Mesendoderm (in vitro differentiated cells): Measurements from ENCODE around the gene NTF3.
A peak's percentile ranks its signal among the peaks of the same experiment; 100 is the strongest.

Source experiments
- DNase-seq: peaks from one replicate; pipeline ENCODE4 v3.0.0; 2013
- H2AK5ac ChIP-seq: 2 replicates; pipeline ENCODE4 v1.6.1; 2013; ENCODE audit warnings: low read length, inconsistent platforms
- H2BK120ac ChIP-seq: 2 replicates; pipeline ENCODE4 v1.6.1; 2013; ENCODE audit warnings: low read depth, mild to moderate bottlenecking, low read length, moderate library complexity, mixed read lengths
- H2BK15ac ChIP-seq: replicated peaks from 2 replicates; pipeline ENCODE4 v1.6.1; 2013; ENCODE audit warnings: low read depth, mild to moderate bottlenecking, moderate library complexity
- H2BK5ac ChIP-seq: 2 replicates; pipeline ENCODE4 v1.6.1; 2013; ENCODE audit warnings: low read length, inconsistent platforms
- H3K18ac ChIP-seq: 2 replicates; pipeline ENCODE4 v1.6.1; 2013; ENCODE audit warnings: mild to moderate bottlenecking, low read length, mixed read lengths
- H3K23ac ChIP-seq: one replicate; pipeline ENCODE4 v1.6.1; 2013; ENCODE audit warnings: low read length
- H3K27ac ChIP-seq: 2 replicates; pipeline ENCODE4 v1.5.1; 2013; ENCODE audit warnings: low read depth, mild to moderate bottlenecking, inconsistent platforms, low read length, moderate library complexity
- H3K27me3 ChIP-seq: 2 replicates; pipeline ENCODE4 v1.6.1; 2013; ENCODE audit warnings: low read length, control low read depth, mild to moderate bottlenecking, inconsistent platforms; ENCODE audit not compliant: insufficient read depth, poor library complexity
- H3K36me3 ChIP-seq: 2 replicates; pipeline ENCODE4 v1.6.1; 2013; ENCODE audit warnings: low read length, inconsistent platforms; ENCODE audit not compliant: control insufficient read depth, insufficient read depth
- H3K4ac ChIP-seq: one replicate; pipeline ENCODE4 v1.6.1; 2013; ENCODE audit warnings: low read depth, mild to moderate bottlenecking, low read length, moderate library complexity
- H3K4me1 ChIP-seq: 2 replicates; pipeline ENCODE4 v1.6.1; 2013; ENCODE audit warnings: low read depth, low read length, inconsistent platforms; ENCODE audit not compliant: control insufficient read depth
- H3K4me2 ChIP-seq: 2 replicates; pipeline ENCODE4 v1.6.1; 2013; ENCODE audit warnings: low read length
- H3K4me3 ChIP-seq: 2 replicates; pipeline ENCODE4 v1.5.1; 2013; ENCODE audit warnings: mild to moderate bottlenecking, low read length
- H3K56ac ChIP-seq: one replicate; pipeline ENCODE4 v1.6.1; 2013; ENCODE audit warnings: low read length
- H3K79me1 ChIP-seq: 2 replicates; pipeline ENCODE4 v1.6.1; 2013; ENCODE audit warnings: low read length, inconsistent platforms
- H3K79me2 ChIP-seq: 2 replicates; pipeline ENCODE4 v1.6.1; 2013; ENCODE audit warnings: mild to moderate bottlenecking, low read length; ENCODE audit not compliant: control insufficient read depth, insufficient read depth
- H3K9ac ChIP-seq: 2 replicates; pipeline ENCODE4 v1.6.1; 2013; ENCODE audit warnings: low read length, inconsistent platforms
- H4K5ac ChIP-seq: one replicate; pipeline ENCODE4 v1.6.1; 2013; ENCODE audit warnings: low read length
- H4K8ac ChIP-seq: one replicate; pipeline ENCODE4 v1.6.1; 2013; ENCODE audit warnings: low read depth, mild to moderate bottlenecking, control low read depth, low read length, moderate library complexity
- WGBS: extraction: QIAGEN DNeasy Blood & Tissue Kit; methylation state at CpG from one replicate; pipeline ENCODE4 v1.1.7; 2013; ENCODE audit warnings: low lambda C conversion rate, missing lambda C conversion rate; ENCODE audit not compliant: insufficient coverage; ENCODE audit errors: extremely low coverage; 5-methylcytosine and 5-hydroxymethylcytosine counted together

NTF3 gene

GRCh38 chr12:5494343-5494742 is 62.4 kb downstream of the NTF3 start:
- Histone ChIP-seq H3K79me2 (no peaks in the 10 kb centered on the region), H3K4me2 (no peak overlapping the region), H3K4me1 (no peaks in the 10 kb centered on the region), H3K23ac (peak overlapping the region; percentile 53), H3K18ac (no peak overlapping the region), H2BK120ac (no peak overlapping the region), H3K27me3 (no peaks in the 10 kb centered on the region), H2BK5ac (no peak overlapping the region), H4K8ac (no peak overlapping the region), H3K56ac (no peak overlapping the region), H2BK15ac (no peak overlapping the region), H3K9ac (no peak overlapping the region), H3K4me3 (no peak overlapping the region), H3K36me3 (no peaks in the 10 kb centered on the region), H3K27ac (no peak overlapping the region), H4K5ac (no peak overlapping the region), H3K4ac (no peak overlapping the region), H3K79me1 (no peaks in the 10 kb centered on the region), H2AK5ac (no peak overlapping the region)
- no CpG with 5 or more reads among the region's 28 CpGs for WGBS
- no peak for DNase-seq

GRCh38 chr12:5497329-5498053 is 65.6 kb downstream of the NTF3 start:
- Histone ChIP-seq H3K9ac (no peak overlapping the region), H4K5ac (no peak overlapping the region), H3K4ac (no peak overlapping the region), H3K56ac (no peak overlapping the region), H2BK15ac (no peak overlapping the region), H3K18ac (no peak overlapping the region), H3K79me2 (no peaks in the 10 kb centered on the region), H3K4me2 (no peak overlapping the region), H4K8ac (no peak overlapping the region), H3K79me1 (no peaks in the 10 kb centered on the region), H3K36me3 (no peaks in the 10 kb centered on the region), H3K4me1 (no peaks in the 10 kb centered on the region), H3K4me3 (no peak overlapping the region), H2AK5ac (no peak overlapping the region), H2BK5ac (no peak overlapping the region), H2BK120ac (no peak overlapping the region), H3K27ac (no peak overlapping the region), H3K27me3 (no peaks in the 10 kb centered on the region), H3K23ac (no peak overlapping the region)
- no CpG with 5 or more reads among the region's 5 CpGs for WGBS
- DNase-seq: no peak

- H3K27ac ChIP-seq: no peak overlapping the region
- no CpG with 5 or more reads among the region's 3 CpGs for WGBS
Observed at GRCh38 chr12:5498076-5498475, 66.2 kb downstream of the NTF3 start.

DNA sequence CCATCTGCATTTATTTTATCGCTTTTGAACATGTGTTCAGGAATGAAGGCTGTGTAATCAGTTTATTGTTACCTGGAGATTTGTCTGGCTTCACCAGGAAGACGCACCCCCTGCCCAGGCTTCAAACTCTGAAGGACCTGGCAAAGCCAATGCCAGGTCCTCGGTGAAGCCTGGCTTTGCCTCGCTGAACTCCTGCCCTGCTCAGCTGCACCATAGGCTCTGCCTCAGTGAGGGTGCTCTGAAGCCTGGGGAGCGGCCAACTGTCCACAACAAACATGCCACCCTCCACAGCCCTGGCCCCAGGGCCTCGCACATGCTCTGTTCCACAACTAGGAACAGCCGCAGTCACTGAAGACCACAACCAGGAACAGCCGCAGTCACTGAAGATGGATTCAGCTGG is 66.9 kb downstream of the NTF3 start:
- no CpG with 5 or more reads among the region's 8 CpGs for WGBS
- H4K8ac ChIP-seq: no peak overlapping the region
- no peak overlapping the region for H3K27ac ChIP-seq

More at GRCh38 chr12:5498076-5498475, 66.2 kb downstream of the NTF3 start:
- H4K5ac ChIP-seq: no peak overlapping the region
- no peak overlapping the region for H3K4me3 ChIP-seq
- H3K4me2 ChIP-seq: no peak overlapping the region
- H3K9ac ChIP-seq: no peak overlapping the region
- H3K23ac ChIP-seq: no peak overlapping the region
- H2BK15ac ChIP-seq: no peak overlapping the region
- H4K8ac ChIP-seq: no peak overlapping the region
- no peak overlapping the region for H2BK120ac ChIP-seq
- no peak overlapping the region for H2BK5ac ChIP-seq
- H2AK5ac ChIP-seq: no peak overlapping the region
- no peaks in the 10 kb centered on the region for H3K79me1 ChIP-seq
- H3K4ac ChIP-seq: no peak overlapping the region
- H3K79me2 ChIP-seq: no peaks in the 10 kb centered on the region
- H3K56ac ChIP-seq: no peak overlapping the region
- H3K27me3 ChIP-seq: no peaks in the 10 kb centered on the region
- no peaks in the 10 kb centered on the region for H3K36me3 ChIP-seq
- no peaks in the 10 kb centered on the region for H3K4me1 ChIP-seq
- H3K18ac ChIP-seq: no peak overlapping the region
- DNase-seq: no peak

DNA sequence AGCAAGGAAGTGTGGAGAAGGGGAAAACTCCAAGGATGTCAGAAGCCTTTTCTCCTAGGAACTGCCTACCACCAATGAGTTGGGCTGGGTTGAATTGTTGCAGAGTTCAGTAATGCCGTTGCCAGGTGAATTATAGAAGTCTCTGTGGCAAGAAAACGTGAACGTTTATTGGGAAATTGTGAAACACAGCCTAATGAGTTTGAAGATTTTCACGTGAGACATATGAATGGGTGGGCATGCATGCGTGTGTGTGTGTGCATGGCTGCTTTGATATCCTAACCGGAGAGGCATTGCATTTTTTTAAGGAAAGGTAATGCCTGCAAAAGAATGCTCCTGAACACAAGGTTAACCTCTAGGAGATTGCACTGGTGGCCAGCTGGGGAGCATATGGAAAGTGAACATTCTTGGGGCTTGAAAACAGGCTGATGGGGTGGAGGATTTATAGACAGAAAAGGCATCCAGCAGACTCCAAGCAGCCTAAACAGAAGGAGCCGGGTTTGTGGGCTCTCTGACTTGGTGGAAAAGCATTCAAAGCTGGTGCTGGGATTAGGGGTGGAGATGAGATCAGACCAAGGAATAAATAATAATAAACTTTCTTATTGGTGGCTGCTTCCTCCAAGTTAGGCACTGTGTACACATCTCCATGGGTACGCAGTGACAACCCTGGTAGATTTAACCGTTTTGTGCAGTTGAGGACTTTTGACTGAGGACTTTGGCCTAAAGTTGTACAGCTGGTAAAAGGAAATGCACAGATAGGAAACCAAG is 67.8 kb downstream of the NTF3 start:
- Histone ChIP-seq H3K4me3 (no peak overlapping the region), H3K27me3 (no peaks in the 10 kb centered on the region), H3K23ac (no peak overlapping the region), H3K27ac (no peak overlapping the region), H3K79me2 (no peaks in the 10 kb centered on the region), H3K9ac (no peak overlapping the region), H3K4me2 (no peak overlapping the region), H4K5ac (no peak overlapping the region), H3K4me1 (no peaks in the 10 kb centered on the region), H3K4ac (no peak overlapping the region), H2BK120ac (no peak overlapping the region), H4K8ac (no peak overlapping the region), H3K36me3 (no peaks in the 10 kb centered on the region), H2AK5ac (no peak overlapping the region), H2BK5ac (no peak overlapping the region), H3K79me1 (no peaks in the 10 kb centered on the region), H3K56ac (no peak overlapping the region), H3K18ac (no peak overlapping the region), H2BK15ac (no peak overlapping the region)
- no peak for DNase-seq
- no CpG with 5 or more reads among the region's 9 CpGs for WGBS

More for the DNA sequence above, 66.9 kb downstream of the NTF3 start:
- H3K79me2 ChIP-seq: no peaks in the 10 kb centered on the region
- H2AK5ac ChIP-seq: no peak overlapping the region
- H3K4ac ChIP-seq: no peak overlapping the region
- no peaks in the 10 kb centered on the region for H3K36me3 ChIP-seq
- no peaks in the 10 kb centered on the region for H3K4me1 ChIP-seq
- H3K9ac ChIP-seq: no peak overlapping the region
- H2BK5ac ChIP-seq: no peak overlapping the region
- H3K4me3 ChIP-seq: no peak overlapping the region
- no peak overlapping the region for H3K4me2 ChIP-seq
- H3K56ac ChIP-seq: no peak overlapping the region
- H4K5ac ChIP-seq: no peak overlapping the region
- H3K27me3 ChIP-seq: no peaks in the 10 kb centered on the region
- H3K18ac ChIP-seq: no peak overlapping the region
- DNase-seq: no peak
- no peak overlapping the region for H2BK15ac ChIP-seq
- H2BK120ac ChIP-seq: no peak overlapping the region
- no peak overlapping the region for H3K23ac ChIP-seq
- no peaks in the 10 kb centered on the region for H3K79me1 ChIP-seq
